Measurements from ENCODE around the gene CNKSR3.
A peak's percentile ranks its signal among the peaks of the same experiment; 100 is the strongest.

CNKSR3 gene

DNA sequence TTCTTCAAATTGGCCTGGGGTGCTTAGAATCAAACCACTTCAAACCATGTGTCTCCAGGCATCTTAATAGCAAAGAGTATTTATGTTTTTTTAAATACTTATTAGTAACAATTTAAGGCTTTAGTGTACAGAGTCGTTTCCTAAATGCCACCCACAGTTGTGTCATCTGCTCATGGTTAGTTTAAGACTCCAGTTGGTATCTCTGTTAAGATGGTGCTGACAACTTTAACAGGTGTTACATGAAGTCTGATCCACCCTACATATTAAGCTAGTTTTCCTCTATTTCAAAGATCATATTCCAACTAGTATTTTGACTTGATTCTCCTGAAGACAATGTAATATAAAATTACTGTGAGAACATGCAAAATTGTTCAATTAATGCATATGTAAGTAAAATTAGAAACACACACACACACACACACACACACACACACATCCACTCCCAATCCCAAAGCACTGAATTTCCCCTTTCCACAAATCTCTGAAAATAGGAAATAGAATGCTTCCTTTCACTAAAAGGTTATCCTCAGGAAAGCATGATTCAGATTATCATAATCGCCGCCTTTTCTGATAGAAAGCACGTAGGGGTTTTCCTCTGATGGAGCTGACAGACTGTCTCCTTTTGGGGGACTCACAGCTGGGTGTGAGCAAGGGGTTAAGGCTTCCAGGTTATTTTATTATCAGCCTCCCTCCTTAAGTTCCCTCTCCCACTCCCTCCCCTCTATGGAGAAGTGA is 10.5 kb downstream of the CNKSR3 start:
- Histone ChIP-seq H4K8ac (ENCODE audit: low read depth, low read length) (no peak overlapping the region), H3K56ac (ENCODE audit: low read length) (no peak overlapping the region), H3K36me3 (ENCODE audit: control insufficient read depth, insufficient read depth, low read length) (no peaks in the 10 kb centered on the region), H3K4ac (ENCODE audit: low read depth, low read length) (no peak overlapping the region), H3K79me1 (ENCODE audit: low read length) (peaks cover 5% of the 10 kb centered on the region), H2BK5ac (ENCODE audit: low read length) (no peak overlapping the region), H3K4me3 (ENCODE audit: low read length) (no peak overlapping the region), H3K27ac (ENCODE audit: low read depth, low read length) (no peak overlapping the region), H2BK120ac (ENCODE audit: low read depth, low read length) (no peak overlapping the region), H4K5ac (ENCODE audit: low read length) (no peak overlapping the region), H3K18ac (ENCODE audit: low read length) (no peak overlapping the region), H3K4me2 (ENCODE audit: low read length) (no peak overlapping the region), H3K23ac (ENCODE audit: low read length) (no peak overlapping the region), H3K79me2 (ENCODE audit: control insufficient read depth, insufficient read depth, low read length) (peaks cover 61% of the 10 kb centered on the region), H2BK15ac (replicated peaks; ENCODE audit: low read depth) (no peak overlapping the region), H2AK5ac (ENCODE audit: low read length) (no peak overlapping the region), H3K4me1 (ENCODE audit: control insufficient read depth, low read depth, low read length) (no peaks in the 10 kb centered on the region), H3K27me3 (ENCODE audit: insufficient read depth, low read length, poor library complexity) (no peaks in the 10 kb centered on the region), H3K9ac (ENCODE audit: low read length) (no peak overlapping the region)
- no CpG with 5 or more reads among the region's 4 CpGs for WGBS (ENCODE audit: extremely low coverage, insufficient coverage, low lambda C conversion rate)
- DNase-seq = no peak

DNA sequence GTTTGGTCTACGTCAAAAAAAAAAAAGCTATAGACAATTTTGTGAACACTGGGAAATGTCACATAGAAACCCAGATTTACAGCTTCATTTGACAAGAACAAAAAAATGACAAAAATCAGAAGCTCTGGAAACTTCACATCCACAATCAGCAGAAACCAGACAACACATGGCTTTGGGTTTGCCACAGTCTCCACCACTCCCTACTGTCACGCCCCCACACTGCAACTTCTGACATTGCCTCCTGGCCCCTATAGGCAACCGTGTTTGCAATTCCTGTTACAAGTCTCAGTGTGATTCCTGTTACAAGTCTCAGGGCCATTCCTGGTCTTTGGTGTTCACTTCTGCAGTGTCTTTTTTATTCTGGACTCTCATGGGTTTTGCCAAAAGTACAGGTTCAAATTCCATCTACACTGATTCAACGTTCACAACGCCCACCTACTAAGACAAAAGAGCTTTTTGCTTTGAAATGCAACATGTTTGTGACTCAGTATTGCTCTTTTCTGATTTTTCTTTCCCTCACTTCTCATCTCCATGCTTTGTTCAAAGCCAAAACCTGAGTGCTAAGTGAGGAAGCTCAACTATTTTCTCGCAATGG is 12.0 kb downstream of the CNKSR3 start:
- Histone ChIP-seq H3K27ac (ENCODE audit: low read depth, low read length) (no peak overlapping the region), H2BK5ac (ENCODE audit: low read length) (no peak overlapping the region), H2BK15ac (replicated peaks; ENCODE audit: low read depth) (no peak overlapping the region), H3K4me2 (ENCODE audit: low read length) (no peak overlapping the region), H3K4ac (ENCODE audit: low read depth, low read length) (no peak overlapping the region), H3K23ac (ENCODE audit: low read length) (no peak overlapping the region), H3K27me3 (ENCODE audit: insufficient read depth, low read length, poor library complexity) (no peaks in the 10 kb centered on the region), H4K8ac (ENCODE audit: low read depth, low read length) (no peak overlapping the region), H3K9ac (ENCODE audit: low read length) (no peak overlapping the region), H3K4me3 (ENCODE audit: low read length) (no peak overlapping the region), H3K4me1 (ENCODE audit: control insufficient read depth, low read depth, low read length) (no peaks in the 10 kb centered on the region), H3K18ac (ENCODE audit: low read length) (no peak overlapping the region), H2AK5ac (ENCODE audit: low read length) (no peak overlapping the region), H2BK120ac (ENCODE audit: low read depth, low read length) (no peak overlapping the region), H3K79me1 (ENCODE audit: low read length) (peaks cover 5% of the 10 kb centered on the region), H3K56ac (ENCODE audit: low read length) (no peak overlapping the region), H3K79me2 (ENCODE audit: control insufficient read depth, insufficient read depth, low read length) (peaks cover 53% of the 10 kb centered on the region), H4K5ac (ENCODE audit: low read length) (no peak overlapping the region), H3K36me3 (ENCODE audit: control insufficient read depth, insufficient read depth, low read length) (no peaks in the 10 kb centered on the region)
- DNase-seq = no peak
- WGBS (ENCODE audit: extremely low coverage, insufficient coverage, low lambda C conversion rate) = no CpG with 5 or more reads among the region's 6 CpGs

DNA sequence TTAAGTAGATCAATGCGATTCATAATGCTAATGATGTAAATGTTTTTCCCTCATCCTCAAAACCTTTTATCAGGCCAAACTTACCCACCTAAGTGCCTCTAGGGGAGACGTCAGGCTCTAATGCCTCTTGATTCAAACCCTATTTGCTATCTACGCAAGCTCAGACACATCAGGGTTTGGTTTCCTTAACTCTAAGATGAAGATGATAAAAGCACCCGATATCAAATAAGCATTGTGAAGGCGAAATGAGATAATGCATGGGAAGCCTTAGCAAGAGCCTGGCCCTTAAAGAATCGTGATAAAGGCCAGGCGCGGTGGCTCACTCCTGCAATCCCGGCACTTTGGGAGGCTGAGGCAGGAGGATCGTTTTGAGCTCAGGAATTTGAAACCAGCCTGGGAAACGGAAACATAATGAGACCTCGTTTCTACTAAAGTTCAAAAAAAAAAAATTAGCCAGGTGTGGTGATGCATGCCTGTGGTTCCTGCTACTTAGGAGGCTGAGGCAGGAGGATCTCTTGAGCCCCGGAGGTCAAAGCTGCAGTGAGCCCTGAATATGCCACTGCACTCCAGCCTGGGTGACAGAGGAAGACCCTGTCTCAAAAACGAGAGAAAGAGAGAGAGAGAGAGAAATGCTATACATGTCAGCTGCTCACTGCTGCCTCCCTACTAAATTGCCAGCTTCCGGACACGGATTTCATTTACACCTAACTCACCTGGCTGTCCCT is 13.5 kb downstream of the CNKSR3 start:
- no peak overlapping the region for H3K56ac ChIP-seq (ENCODE audit: low read length)
- H2AK5ac ChIP-seq (ENCODE audit: low read length) = no peak overlapping the region
- H3K4me2 ChIP-seq (ENCODE audit: low read length) = no peak overlapping the region
- no peak overlapping the region for H3K4me3 ChIP-seq (ENCODE audit: low read length)
- no peak overlapping the region for H4K8ac ChIP-seq (ENCODE audit: low read depth, low read length)
- no peak overlapping the region for H4K5ac ChIP-seq (ENCODE audit: low read length)
- no CpG with 5 or more reads among the region's 16 CpGs for WGBS (ENCODE audit: extremely low coverage, insufficient coverage, low lambda C conversion rate)
- no peak overlapping the region for H2BK120ac ChIP-seq (ENCODE audit: low read depth, low read length)
- H3K23ac ChIP-seq (ENCODE audit: low read length) = no peak overlapping the region
- H3K18ac ChIP-seq (ENCODE audit: low read length) = no peak overlapping the region
- no peaks in the 10 kb centered on the region for H3K4me1 ChIP-seq (ENCODE audit: control insufficient read depth, low read depth, low read length)
- H3K36me3 ChIP-seq (ENCODE audit: control insufficient read depth, insufficient read depth, low read length) = no peaks in the 10 kb centered on the region
- H3K9ac ChIP-seq (ENCODE audit: low read length) = no peak overlapping the region
- H3K27me3 ChIP-seq (ENCODE audit: insufficient read depth, low read length, poor library complexity) = no peaks in the 10 kb centered on the region
- no peak overlapping the region for H3K27ac ChIP-seq (ENCODE audit: low read depth, low read length)
- no peak overlapping the region for H3K4ac ChIP-seq (ENCODE audit: low read depth, low read length)
- H3K79me2 ChIP-seq (ENCODE audit: control insufficient read depth, insufficient read depth, low read length) = peaks cover 56% of the 10 kb centered on the region
- DNase-seq = peak; percentile 65
- peaks cover 7% of the 10 kb centered on the region for H3K79me1 ChIP-seq (ENCODE audit: low read length)
- H2BK5ac ChIP-seq (ENCODE audit: low read length) = no peak overlapping the region
- no peak overlapping the region for H2BK15ac ChIP-seq (replicated peaks; ENCODE audit: low read depth)

DNA sequence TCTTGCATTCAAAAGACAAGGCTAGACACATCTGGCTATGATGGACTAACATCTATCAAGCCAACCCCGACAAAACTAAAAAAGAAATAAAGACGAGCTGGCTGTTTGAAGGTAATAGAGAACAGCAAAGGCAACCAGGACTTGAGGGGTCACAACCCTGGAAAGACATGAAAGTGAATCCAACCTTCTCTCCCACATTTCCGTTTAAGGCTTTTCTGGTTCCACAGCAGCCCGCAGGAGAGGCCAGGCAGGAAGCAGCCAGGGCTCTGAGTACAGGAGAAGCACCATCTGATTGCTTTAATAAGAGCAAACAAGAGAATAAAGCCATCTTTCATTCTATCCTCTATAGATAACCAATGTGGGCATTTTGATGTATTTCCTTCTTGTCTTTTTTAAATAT is 14.3 kb downstream of the CNKSR3 start:
- H3K23ac ChIP-seq (ENCODE audit: low read length) = no peak overlapping the region
- no peak overlapping the region for H3K27ac ChIP-seq (ENCODE audit: low read depth, low read length)
- no peak overlapping the region for H2BK120ac ChIP-seq (ENCODE audit: low read depth, low read length)
- WGBS (ENCODE audit: extremely low coverage, insufficient coverage, low lambda C conversion rate) = no CpG with 5 or more reads among the region's 4 CpGs
- H4K8ac ChIP-seq (ENCODE audit: low read depth, low read length) = no peak overlapping the region
- no peaks in the 10 kb centered on the region for H3K27me3 ChIP-seq (ENCODE audit: insufficient read depth, low read length, poor library complexity)
- peaks cover 60% of the 10 kb centered on the region for H3K79me2 ChIP-seq (ENCODE audit: control insufficient read depth, insufficient read depth, low read length)
- H3K36me3 ChIP-seq (ENCODE audit: control insufficient read depth, insufficient read depth, low read length) = no peaks in the 10 kb centered on the region
- no peak overlapping the region for H2AK5ac ChIP-seq (ENCODE audit: low read length)
- no peak overlapping the region for H2BK5ac ChIP-seq (ENCODE audit: low read length)
- H3K4me1 ChIP-seq (ENCODE audit: control insufficient read depth, low read depth, low read length) = no peaks in the 10 kb centered on the region
- no peak for DNase-seq
- no peak overlapping the region for H2BK15ac ChIP-seq (replicated peaks; ENCODE audit: low read depth)
- H3K4me3 ChIP-seq (ENCODE audit: low read length) = no peak overlapping the region
- no peak overlapping the region for H3K4me2 ChIP-seq (ENCODE audit: low read length)
- peaks cover 8% of the 10 kb centered on the region for H3K79me1 ChIP-seq (ENCODE audit: low read length)
- H3K9ac ChIP-seq (ENCODE audit: low read length) = no peak overlapping the region
- H3K56ac ChIP-seq (ENCODE audit: low read length) = peak overlapping the region; percentile 15
- no peak overlapping the region for H3K4ac ChIP-seq (ENCODE audit: low read depth, low read length)
- H4K5ac ChIP-seq (ENCODE audit: low read length) = no peak overlapping the region
- H3K18ac ChIP-seq (ENCODE audit: low read length) = no peak overlapping the region

DNA sequence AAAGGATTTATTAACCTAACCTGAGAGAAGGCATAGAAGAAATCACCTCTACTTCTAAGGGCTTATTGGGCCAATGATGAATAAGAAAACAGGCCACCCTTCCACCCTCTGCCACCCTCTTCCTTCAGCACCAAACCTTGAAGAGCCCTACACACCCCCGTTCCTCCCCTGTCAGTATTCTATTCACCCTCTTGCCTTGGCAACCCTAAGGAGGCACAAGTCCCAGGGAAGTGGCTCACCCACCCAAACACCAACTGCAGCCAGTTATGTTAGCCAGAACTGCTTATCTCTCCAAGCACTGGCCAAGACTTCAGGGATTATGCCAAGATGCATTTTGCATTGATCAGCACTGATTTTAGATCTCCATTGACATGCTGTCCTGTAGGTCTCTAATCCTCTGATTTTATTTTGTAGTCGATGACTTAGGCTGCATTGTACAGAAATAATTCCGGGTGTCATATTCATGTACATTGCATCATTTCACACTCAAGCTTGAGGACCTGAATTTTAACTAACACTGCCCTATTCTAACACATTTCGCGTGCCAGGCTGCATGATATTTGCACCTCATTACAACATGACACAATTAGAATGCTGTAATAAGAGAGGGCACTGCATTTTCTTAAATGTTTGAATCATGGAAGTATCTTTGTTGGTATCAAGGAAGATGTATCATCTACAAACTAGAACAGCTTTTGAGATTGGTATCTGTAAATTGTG is 15.7 kb downstream of the CNKSR3 start:
- Histone ChIP-seq H3K4me2 (ENCODE audit: low read length) (no peak overlapping the region), H2BK15ac (replicated peaks; ENCODE audit: low read depth) (no peak overlapping the region), H2BK120ac (ENCODE audit: low read depth, low read length) (no peak overlapping the region), H3K79me1 (ENCODE audit: low read length) (peaks cover 8% of the 10 kb centered on the region), H3K9ac (ENCODE audit: low read length) (no peak overlapping the region), H3K23ac (ENCODE audit: low read length) (no peak overlapping the region), H3K27me3 (ENCODE audit: insufficient read depth, low read length, poor library complexity) (no peaks in the 10 kb centered on the region), H3K4me3 (ENCODE audit: low read length) (no peak overlapping the region), H3K79me2 (ENCODE audit: control insufficient read depth, insufficient read depth, low read length) (peaks cover 65% of the 10 kb centered on the region), H4K8ac (ENCODE audit: low read depth, low read length) (no peak overlapping the region), H3K27ac (ENCODE audit: low read depth, low read length) (no peak overlapping the region), H3K4ac (ENCODE audit: low read depth, low read length) (no peak overlapping the region), H3K56ac (ENCODE audit: low read length) (no peak overlapping the region), H3K4me1 (ENCODE audit: control insufficient read depth, low read depth, low read length) (no peaks in the 10 kb centered on the region), H2BK5ac (ENCODE audit: low read length) (no peak overlapping the region), H3K36me3 (ENCODE audit: control insufficient read depth, insufficient read depth, low read length) (no peaks in the 10 kb centered on the region), H2AK5ac (ENCODE audit: low read length) (no peak overlapping the region), H4K5ac (ENCODE audit: low read length) (no peak overlapping the region), H3K18ac (ENCODE audit: low read length) (no peak overlapping the region)
- DNase-seq = no peak
- no CpG with 5 or more reads among the region's 5 CpGs for WGBS (ENCODE audit: extremely low coverage, insufficient coverage, low lambda C conversion rate)
